GM23338 (cell line): ENCODE results near the gene WAPL. TPM values are rescaled to one million over a fixed set of nuclear protein-coding genes. Genes with fewer than 3 reads are reported as not detected.

Source experiments
- ATAC-seq: fragments of 200-7000 bp; cut with Tn5 transposase; 3 replicates; pipeline ENCODE4 v1.9.1; 2020
- DNase-seq: peaks from one replicate; pipeline ENCODE4 v3.0.0-alpha.2; 2015; ENCODE audit warnings: low spot score
- H2AFZ ChIP-seq: fragments of 200-600 bp; sonication (generic); 2 replicates; pipeline ENCODE4 v1.8.0; 2016; ENCODE audit warnings: antibody characterized with exemption, mild to moderate bottlenecking, moderate library complexity
- H3F3A ChIP-seq: fragments of 200-600 bp; sonication (generic); replicated peaks from 2 replicates; pipeline ENCODE4 v1.8.0; 2017; ENCODE audit warnings: antibody characterized with exemption, mixed run types, low read depth
- H3K27ac ChIP-seq: fragments of 200-600 bp; sonication (generic); 2 replicates; pipeline ENCODE4 v1.6.1; 2016; ENCODE audit warnings: low read depth
- H3K27me3 ChIP-seq: fragments of 200-600 bp; sonication (generic); 2 replicates; pipeline ENCODE4 v1.8.0; 2016; ENCODE audit warnings: mild to moderate bottlenecking, mixed run types, moderate library complexity; ENCODE audit not compliant: insufficient read depth
- H3K36me3 ChIP-seq: fragments of 200-600 bp; sonication (generic); 2 replicates; pipeline ENCODE4 v1.8.0; 2016; ENCODE audit warnings: mild to moderate bottlenecking; ENCODE audit not compliant: insufficient read depth
- H3K4me1 ChIP-seq: fragments of 200-600 bp; sonication (generic); 2 replicates; pipeline ENCODE4 v1.8.0; 2016; ENCODE audit warnings: mild to moderate bottlenecking, moderate library complexity; ENCODE audit not compliant: insufficient read depth
- H3K4me2 ChIP-seq: fragments of 200-600 bp; sonication (generic); 2 replicates; pipeline ENCODE4 v1.7.1; 2017; ENCODE audit warnings: mixed run types
- H3K4me3 ChIP-seq: fragments of 200-600 bp; sonication (generic); 2 replicates; pipeline ENCODE4 v1.6.1; 2016; ENCODE audit warnings: mixed run types
- H3K79me2 ChIP-seq: fragments of 200-600 bp; sonication (generic); replicated peaks from 2 replicates; pipeline ENCODE4 v1.8.0; 2017; ENCODE audit warnings: mild to moderate bottlenecking; ENCODE audit not compliant: insufficient read depth
- H3K9me2 ChIP-seq: fragments of 200-600 bp; sonication (generic); 2 replicates; pipeline ENCODE4 v1.8.0; 2017; ENCODE audit not compliant: insufficient read depth
- H4K20me1 ChIP-seq: fragments of 200-600 bp; sonication (generic); replicated peaks from 2 replicates; pipeline ENCODE4 v1.8.0; 2017; ENCODE audit warnings: mild to moderate bottlenecking; ENCODE audit not compliant: insufficient read depth
- H3K27ac Mint-ChIP-seq: 2 replicates; pipeline ENCODE4 v1.8.0; 2020; ENCODE audit warnings: inconsistent platforms, mild to moderate bottlenecking, moderate library complexity, mixed read lengths
- H3K27me3 Mint-ChIP-seq: 3 replicates; pipeline ENCODE4 v1.8.0; 2022; ENCODE audit warnings: low read depth, mild to moderate bottlenecking, moderate library complexity, mixed read lengths, inconsistent platforms; ENCODE audit not compliant: insufficient read depth, poor library complexity
- H3K36me3 Mint-ChIP-seq: 3 replicates; pipeline ENCODE4 v1.8.0; 2021; ENCODE audit warnings: low read depth, mild to moderate bottlenecking, inconsistent platforms, moderate library complexity, mixed read lengths
- H3K4me1 Mint-ChIP-seq: 3 replicates; pipeline ENCODE4 v1.8.0; 2020; ENCODE audit warnings: mild to moderate bottlenecking, inconsistent platforms, mixed read lengths
- H3K4me3 Mint-ChIP-seq: 3 replicates; pipeline ENCODE4 v1.8.0; 2021; ENCODE audit warnings: moderate library complexity, mild to moderate bottlenecking, inconsistent platforms, mixed read lengths
- H3K9me3 Mint-ChIP-seq: 3 replicates; pipeline ENCODE4 v1.8.0; 2020; ENCODE audit warnings: moderate library complexity, mild to moderate bottlenecking, inconsistent platforms, mixed read lengths
- CREB1 ChIP-seq: fragments of 250-450 bp; sonication (Bioruptor Pico); IDR thresholded peaks from 2 replicates; pipeline ENCODE4 v1.5.0; 2020; ENCODE audit warnings: low read depth, mild to moderate bottlenecking, moderate library complexity
- CTCF ChIP-seq, 2 experiments: fragments of 200-600 bp in 1 of 2; sonication (generic) in 1 of 2; conservative IDR thresholded peaks; 2 replicates each; pipeline versions ENCODE4 v1.5.1 to v1.6.1; 2016 to 2017; ENCODE audit warnings: antibody characterized with exemption in 2 of 2, low read depth in 2 of 2, mild to moderate bottlenecking in 2 of 2, moderate library complexity in 1 of 2
- ETS1 ChIP-seq: IDR thresholded peaks from 2 replicates; pipeline ENCODE4 v1.6.1; 2016; ENCODE audit warnings: antibody characterized with exemption
- EZH2 ChIP-seq: fragments of 200-600 bp; sonication (generic); IDR thresholded peaks from one replicate; pipeline ENCODE4 v1.8.0; 2017; ENCODE audit warnings: antibody characterized with exemption, mild to moderate bottlenecking, low read depth; ENCODE audit not compliant: unreplicated experiment
- EZH2phosphoT487 ChIP-seq: fragments of 200-600 bp; sonication (generic); IDR thresholded peaks from one replicate; pipeline ENCODE4 v1.8.1; 2018; ENCODE audit warnings: antibody characterized with exemption; ENCODE audit not compliant: unreplicated experiment
- JUNB ChIP-seq: IDR thresholded peaks from one replicate; pipeline ENCODE4 v1.6.1; 2016; ENCODE audit warnings: antibody characterized with exemption; ENCODE audit not compliant: unreplicated experiment
- NANOG ChIP-seq: IDR thresholded peaks from 2 replicates; pipeline ENCODE4 v1.6.1; 2016; ENCODE audit warnings: antibody characterized with exemption, borderline replicate concordance
- STAT1 ChIP-seq: IDR thresholded peaks from one replicate; pipeline ENCODE4 v1.6.1; 2016; ENCODE audit warnings: antibody characterized with exemption; ENCODE audit not compliant: unreplicated experiment
- ZNF114 ChIP-seq: fragments of 250-450 bp; sonication (Bioruptor Pico); IDR thresholded peaks from 2 replicates; pipeline ENCODE4 v1.5.0; 2020; ENCODE audit warnings: mild to moderate bottlenecking, moderate library complexity
- ZNF331 ChIP-seq: fragments of 250-450 bp; sonication (Bioruptor Pico); IDR thresholded peaks from 2 replicates; pipeline ENCODE4 v1.5.0; 2020; ENCODE audit warnings: low read depth, mild to moderate bottlenecking, moderate library complexity
- ZNF462 ChIP-seq: fragments of 250-450 bp; sonication (Bioruptor Pico); IDR thresholded peaks from 2 replicates; pipeline ENCODE4 v1.5.0; 2020; ENCODE audit warnings: mild to moderate bottlenecking, moderate library complexity
- polyA plus RNA-seq: library from polyadenylated mRNA; unstranded; fragments of >200 nt; fragmentation: Nextera tagmentation; extraction: Ambion mirVana; gene quantifications from 2 replicates; pipeline ENCODE4 v1.2.1, GENCODE V29; 2016
- total RNA-seq: library from RNA; depleted of rRNA; stranded (reverse); fragments of >200 nt; shearing (Covaris generic); gene quantifications from 2 replicates; pipeline ENCODE4 v1.2.3, GENCODE V29; 2014

Gene WAPL
- total and polyA plus RNA-seq, 2 experiments from 2014 or later, result 25.2 to 60.8 TPM

- TF ChIP-seq JUNB (no peak), ETS1 (no peak), ZNF331 (CRISPR knock-in tag) (no peak), EZH2 (no peak), CTCF (conservative IDR thresholded peaks at IDR 0.05; ENCODE audit: low read depth in 2 of 2) (no peak), CREB1 (CRISPR knock-in tag) (no peak), ZNF462 (CRISPR knock-in tag) (no peak), ZNF114 (CRISPR knock-in tag) (no peak), EZH2phosphoT487 (no peak), NANOG (no peak), STAT1 (no peak)
- H3K27ac Mint-ChIP-seq, result peak overlapping the region; percentile 51; the same call in 1 of the 2 replicates
- ATAC-seq (no peak), DNase-seq (no peak)
- no peak overlapping the region for H3K4me3 Mint-ChIP-seq
- peaks cover 60% of the 10 kb centered on the region for H3K36me3 Mint-ChIP-seq
- Histone ChIP-seq H3K27ac (peak overlapping the region; percentile 8; the same call in 1 of the 2 replicates), H3K4me2 (no peak overlapping the region), H3K36me3 (peaks cover 14% of the 10 kb centered on the region; the same call in 1 of the 2 replicates), H3K79me2 (peaks cover 97% of the 10 kb centered on the region), H3F3A (no peaks in the 10 kb centered on the region), H3K4me1 (no peaks in the 10 kb centered on the region), H2AFZ (no peak overlapping the region), H3K4me3 (no peak overlapping the region), H4K20me1 (peaks cover 43% of the 10 kb centered on the region), H3K9me2 (no peaks in the 10 kb centered on the region), H3K27me3 (no peaks in the 10 kb centered on the region)
- no peaks in the 10 kb centered on the region for H3K27me3 Mint-ChIP-seq
- no peaks in the 10 kb centered on the region for H3K9me3 Mint-ChIP-seq
- H3K4me1 Mint-ChIP-seq, result no peaks in the 10 kb centered on the region; the same call in 2 of the 3 replicates
Observed at GRCh38 chr10:86498598-86498997, 23.0 kb downstream of the WAPL start.
